IMR-90 (cell line): Measurements from ENCODE around the gene NAIF1. TPM values are rescaled to one million over a fixed set of nuclear protein-coding genes. Genes with fewer than 3 reads are reported as not detected.

Experiments used
- ATAC-seq: fragments of 200-7000 bp; cut with Tn5 transposase; 2 replicates; pipeline ENCODE4 v1.9.1; 2020; ENCODE audit warnings: low read depth, mild to moderate bottlenecking, moderate library complexity
- BruUV-seq: library from RNA; stranded (reverse); fragments of 400-500 nt; replicated peaks from 2 replicates; lab custom pipeline; 2021; lab: Mats Ljungman, UMichigan
- CTCF ChIA-PET: fragments of 300-600 bp; formaldehyde crosslinking; extraction: SDS; loops from one replicate; lab custom pipeline; 2021; ENCODE audit warnings: antibody characterized with exemption; lab: Yijun Ruan, JAX
- POLR2A ChIA-PET: fragments of 300-600 bp; sonication (Branson Sonifier 250); formaldehyde crosslinking; loops from one replicate; lab custom pipeline; 2022; ENCODE audit warnings: antibody characterized with exemption; ENCODE audit not compliant: unreplicated experiment; lab: Charles Lee
- DNase-seq: peaks from one replicate; pipeline ENCODE4 v3.0.0; 2013
- H2AFZ ChIP-seq: replicated peaks from 2 replicates; pipeline ENCODE3; 2013; ENCODE audit warnings: low read length, mild to moderate bottlenecking; ENCODE audit not compliant: poor library complexity
- H2AK5ac ChIP-seq: 2 replicates; pipeline ENCODE4 v1.6.1; 2013; ENCODE audit warnings: low read depth, low read length, inconsistent platforms
- H2AK9ac ChIP-seq: replicated peaks from 2 replicates; pipeline ENCODE3; 2013; ENCODE audit warnings: mild to moderate bottlenecking, low read depth, low read length, moderate library complexity; ENCODE audit not compliant: poor library complexity
- H2BK120ac ChIP-seq: 2 replicates; pipeline ENCODE4 v1.6.1; 2013; ENCODE audit warnings: low read depth, low read length, inconsistent platforms
- H2BK15ac ChIP-seq: 3 replicates; pipeline ENCODE4 v1.6.1; 2013; ENCODE audit warnings: low read depth, low read length, inconsistent platforms
- H2BK20ac ChIP-seq: 2 replicates; pipeline ENCODE4 v1.6.1; 2013; ENCODE audit warnings: low read depth, mild to moderate bottlenecking, inconsistent platforms, low read length, moderate library complexity
- H2BK5ac ChIP-seq: 2 replicates; pipeline ENCODE4 v1.6.1; 2013; ENCODE audit warnings: mild to moderate bottlenecking, low read depth, low read length, inconsistent platforms; ENCODE audit not compliant: poor library complexity, severe bottlenecking
- H3K14ac ChIP-seq: replicated peaks from 2 replicates; pipeline ENCODE4 v1.6.1; 2013; ENCODE audit warnings: low read depth, low read length, inconsistent platforms
- H3K18ac ChIP-seq: 2 replicates; pipeline ENCODE4 v1.6.1; 2013; ENCODE audit warnings: low read depth, low read length, control low read depth
- H3K23ac ChIP-seq: 2 replicates; pipeline ENCODE4 v1.6.1; 2013; ENCODE audit warnings: low read depth, low read length, inconsistent platforms
- H3K27ac ChIP-seq: 2 replicates; pipeline ENCODE4 v1.5.1; 2013; ENCODE audit warnings: mild to moderate bottlenecking, control low read depth, low read length; ENCODE audit not compliant: insufficient read depth
- H3K27me3 ChIP-seq: 2 replicates; pipeline ENCODE4 v1.6.1; 2013; ENCODE audit warnings: low read length; ENCODE audit not compliant: control insufficient read depth, insufficient read depth
- H3K36me3 ChIP-seq: 2 replicates; pipeline ENCODE4 v1.6.1; 2013; ENCODE audit warnings: low read length, mixed read lengths; ENCODE audit not compliant: control insufficient read depth, insufficient read depth
- H3K4ac ChIP-seq: 2 replicates; pipeline ENCODE4 v1.6.1; 2013; ENCODE audit warnings: low read depth, low read length, inconsistent platforms
- H3K4me1 ChIP-seq: 2 replicates; pipeline ENCODE4 v1.6.1; 2013; ENCODE audit warnings: low read length, mixed read lengths; ENCODE audit not compliant: control insufficient read depth, insufficient read depth
- H3K4me2 ChIP-seq: 2 replicates; pipeline ENCODE4 v1.6.1; 2013; ENCODE audit warnings: low read depth, mild to moderate bottlenecking, control low read depth, low read length, moderate library complexity
- H3K4me3 ChIP-seq: 2 replicates; pipeline ENCODE4 v1.5.1; 2013; ENCODE audit warnings: low read depth, mild to moderate bottlenecking, control low read depth, low read length, moderate library complexity; ENCODE audit not compliant: insufficient read depth
- H3K56ac ChIP-seq: 2 replicates; pipeline ENCODE4 v1.6.1; 2013; ENCODE audit warnings: low read length, inconsistent platforms; ENCODE audit not compliant: insufficient read depth; ENCODE audit errors: extremely low read depth
- H3K79me1 ChIP-seq, 2 experiments: 2 replicates each; pipeline ENCODE4 v1.6.1; 2013; ENCODE audit warnings: low read length in 2 of 2, inconsistent platforms in 1 of 2, low read depth in 1 of 2
- H3K9ac ChIP-seq: 2 replicates; pipeline ENCODE4 v1.6.1; 2013; ENCODE audit warnings: low read depth, low read length, control low read depth
- H3K9me1 ChIP-seq: 2 replicates; pipeline ENCODE4 v1.6.1; 2013; ENCODE audit warnings: low read length, inconsistent platforms; ENCODE audit not compliant: insufficient read depth
- H3K9me3 ChIP-seq: 2 replicates; pipeline ENCODE4 v1.6.1; 2013; ENCODE audit warnings: low read length; ENCODE audit not compliant: control insufficient read depth, insufficient read depth
- H4K20me1 ChIP-seq: 2 replicates; pipeline ENCODE4 v1.6.1; 2013; ENCODE audit warnings: low read length, inconsistent platforms; ENCODE audit not compliant: insufficient read depth
- H4K5ac ChIP-seq: 2 replicates; pipeline ENCODE4 v1.6.1; 2013; ENCODE audit warnings: mild to moderate bottlenecking, low read depth, low read length, control low read depth
- H4K8ac ChIP-seq, 2 experiments: 2 replicates each; pipeline ENCODE4 v1.6.1; 2013; ENCODE audit warnings: low read depth in 2 of 2, low read length in 2 of 2, control low read depth in 1 of 2, inconsistent platforms in 1 of 2
- H4K91ac ChIP-seq: 2 replicates; pipeline ENCODE4 v1.6.1; 2013; ENCODE audit warnings: low read depth, low read length, inconsistent platforms; ENCODE audit not compliant: insufficient read depth
- BHLHE40 ChIP-seq: fragments of 150-350 bp; IDR thresholded peaks from 2 replicates; pipeline ENCODE4 v1.6.1; 2016; ENCODE audit warnings: mild to moderate bottlenecking, low read depth, low read length
- CEBPB ChIP-seq: IDR thresholded peaks from 2 replicates; pipeline ENCODE4 v1.6.1; 2012; ENCODE audit warnings: low read depth, low read length, improper control_type of control experiment
- CHD1 ChIP-seq: IDR thresholded peaks from 2 replicates; pipeline ENCODE4 v1.6.1; 2012; ENCODE audit warnings: low read depth, low read length, improper control_type of control experiment
- MAZ ChIP-seq: IDR thresholded peaks from 2 replicates; pipeline ENCODE4 v1.6.1; 2012; ENCODE audit warnings: low read depth, mild to moderate bottlenecking, low read length, improper control_type of control experiment, moderate library complexity, borderline replicate concordance
- POLR2A ChIP-seq: IDR thresholded peaks from 2 replicates; pipeline ENCODE4 v1.6.1; 2012; ENCODE audit warnings: mild to moderate bottlenecking, low read depth, low read length
- RAD21 ChIP-seq: IDR thresholded peaks from 2 replicates; pipeline ENCODE4 v1.6.1; 2012; ENCODE audit warnings: low read length, improper control_type of control experiment
- RCOR1 ChIP-seq: IDR thresholded peaks from 2 replicates; pipeline ENCODE4 v1.6.1; 2012; ENCODE audit warnings: mild to moderate bottlenecking, low read length, improper control_type of control experiment; ENCODE audit not compliant: insufficient replicate concordance
- RFX5 ChIP-seq: IDR thresholded peaks from 2 replicates; pipeline ENCODE4 v1.8.0; 2012; ENCODE audit warnings: low read depth, mild to moderate bottlenecking, low read length, moderate library complexity
- SMC3 ChIP-seq: fragments of 150-350 bp; IDR thresholded peaks from 2 replicates; pipeline ENCODE4 v1.6.1; 2016; ENCODE audit warnings: low read depth, mild to moderate bottlenecking, antibody characterized with exemption, low read length, moderate library complexity
- WGBS, 2 experiments: methylation state at CpG; one replicate each; pipeline versions ENCODE4 v1.1.5 to v1.1.7; 2013; ENCODE audit warnings: missing lambda C conversion rate in 2 of 2; ENCODE audit not compliant: insufficient read length in 1 of 2; ENCODE audit errors: extremely low coverage in 2 of 2; 5-methylcytosine and 5-hydroxymethylcytosine counted together
- dilution Hi-C: fragments of 300-500 bp; cut with HindIII; formaldehyde crosslinking; loops from one replicate; pipeline ENCODE4 v1.14.3; 2018; ENCODE audit warnings: low sequenced_read_pairs; ENCODE audit not compliant: unreplicated experiment
- in situ Hi-C: fragments of 300-500 bp; cut with MboI; formaldehyde crosslinking; loops from 3 replicates; pipeline ENCODE4 v1.14.3; 2019; ENCODE audit warnings: low sequenced_read_pairs, inconsistent platforms, mixed read lengths
- intact Hi-C: fragments of 100-400 bp; cut with micrococcal nuclease; formaldehyde crosslinking; loops from 2 replicates; pipeline ENCODE4 v1.10.0; 2022
- polyA plus RNA-seq, 3 experiments: library from polyadenylated mRNA; depleted of rRNA; stranded (reverse); fragments of >200 nt; gene quantifications; 2 replicates each; pipeline ENCODE4 v1.2.3, GENCODE V29; 2012; ENCODE audit warnings: low replicate concordance in 1 of 3
- total RNA-seq: library from RNA; depleted of rRNA; stranded (reverse); fragments of >200 nt; gene quantifications from 2 replicates; pipeline ENCODE4 v1.2.3, GENCODE V29; 2012
- TF ChIP-seq, protein P1 (sequence below): fragments of 150-350 bp; IDR thresholded peaks from 2 replicates; pipeline ENCODE4 v1.6.1; 2016; ENCODE audit warnings: low read depth, mild to moderate bottlenecking, low read length, moderate library complexity, borderline replicate concordance

The NAIF1 gene
- total and polyA plus RNA-seq, 2 of the 4 experiments (the other 2 are of a cell fraction) = 9.7 to 10.1 TPM

DNA sequence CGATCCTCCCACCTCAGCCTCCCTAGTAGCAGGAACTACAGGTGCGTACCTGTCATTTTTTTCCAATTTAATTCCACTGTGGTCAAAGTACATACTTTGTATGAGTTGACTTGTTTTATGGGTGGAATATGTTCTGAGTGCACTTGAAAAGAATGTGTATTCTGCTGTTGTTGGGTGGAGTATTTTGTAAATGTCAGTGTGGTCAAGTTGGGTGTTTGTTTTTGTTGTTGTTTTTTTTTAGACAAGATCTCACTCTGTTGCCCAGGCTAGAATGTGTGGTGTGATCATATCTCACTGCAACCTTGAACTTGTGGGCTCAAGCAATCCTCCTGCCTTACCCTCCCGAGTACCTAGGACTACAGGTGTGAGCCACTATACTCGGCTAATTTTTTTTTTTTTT lies 18.8 kb upstream of the NAIF1 start:
- no peaks in the 10 kb centered on the region for H3K36me3 ChIP-seq
- ChIA-PET POLR2A (no interaction called here), CTCF (no interaction called here)
- H3K18ac ChIP-seq = no peak overlapping the region
- in situ Hi-C loops (no loop called here), intact Hi-C loops (no loop called here), dilution Hi-C loops (no loop called here)
- ATAC-seq (no peak), DNase-seq (no peak)
- H3K4me1 ChIP-seq = peaks cover 14% of the 10 kb centered on the region
- H2AFZ ChIP-seq = no peak overlapping the region
- H3K9me1 ChIP-seq = peaks cover 5% of the 10 kb centered on the region
- BruUV-seq = no TSS peak
- H2BK20ac ChIP-seq = no peak overlapping the region
- no peak overlapping the region for H3K23ac ChIP-seq
- H3K9ac ChIP-seq = no peak overlapping the region
- H3K56ac ChIP-seq = no peak overlapping the region
- no peaks in the 10 kb centered on the region for H3K27me3 ChIP-seq
- H2AK9ac ChIP-seq = no peak overlapping the region
- no peak overlapping the region for H4K5ac ChIP-seq
- no peak overlapping the region for H3K27ac ChIP-seq
- H4K20me1 ChIP-seq = peaks cover 5% of the 10 kb centered on the region; the same call in 1 of the 2 replicates
- no peak overlapping the region for H3K4ac ChIP-seq
- H3K79me1 ChIP-seq = peaks cover 16 to 67% of the 10 kb centered on the region in 2 experiments
- no peak for TF ChIP-seq RAD21
- TF ChIP-seq, protein P1, sequence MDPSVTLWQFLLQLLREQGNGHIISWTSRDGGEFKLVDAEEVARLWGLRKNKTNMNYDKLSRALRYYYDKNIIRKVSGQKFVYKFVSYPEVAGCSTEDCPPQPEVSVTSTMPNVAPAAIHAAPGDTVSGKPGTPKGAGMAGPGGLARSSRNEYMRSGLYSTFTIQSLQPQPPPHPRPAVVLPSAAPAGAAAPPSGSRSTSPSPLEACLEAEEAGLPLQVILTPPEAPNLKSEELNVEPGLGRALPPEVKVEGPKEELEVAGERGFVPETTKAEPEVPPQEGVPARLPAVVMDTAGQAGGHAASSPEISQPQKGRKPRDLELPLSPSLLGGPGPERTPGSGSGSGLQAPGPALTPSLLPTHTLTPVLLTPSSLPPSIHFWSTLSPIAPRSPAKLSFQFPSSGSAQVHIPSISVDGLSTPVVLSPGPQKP = no peak
- TF ChIP-seq POLR2A = no peak
- TF ChIP-seq BHLHE40 = no peak
- no peak for TF ChIP-seq CEBPB
- TF ChIP-seq RFX5 = no peak
- no peak for TF ChIP-seq MAZ
- TF ChIP-seq CHD1 = no peak
- no peak for TF ChIP-seq RCOR1
- TF ChIP-seq SMC3 = no peak
- H2BK5ac ChIP-seq = no peak overlapping the region
- H2AK5ac ChIP-seq = no peak overlapping the region
- H2BK15ac ChIP-seq = no peak overlapping the region
- no peak overlapping the region for H4K91ac ChIP-seq
- no CpG with 5 or more reads among the region's 4 CpGs for WGBS, 2 experiments
- no peak overlapping the region for H3K14ac ChIP-seq
- H2BK120ac ChIP-seq = no peak overlapping the region
- H3K9me3 ChIP-seq = no peaks in the 10 kb centered on the region
- no peak overlapping the region for H4K8ac ChIP-seq
- H3K4me3 ChIP-seq = no peak overlapping the region
- H3K4me2 ChIP-seq = no peak overlapping the region
